Activated naive CD4-positive, alpha-beta T cell (primary cell): ENCODE results near the gene PIGS.
"Not testable (repeated sequence)": the region's sequence is repeated elsewhere in the genome, so short reads cannot be mapped to it uniquely, and the experiment has no call there.

ENCODE experiments used
- DNase-seq, 4 experiments: peaks; one replicate each; lab custom pipeline; 2025; lab: John Stamatoyannopoulos, UW

The PIGS gene

GRCh38 chr17:28529013-28529400 is 42.3 kb downstream of the PIGS start:
- no peak for DNase-seq

- DNase-seq = no peak
Observed at GRCh38 chr17:28528327-28529012, 42.9 kb downstream of the PIGS start.

- no peak for DNase-seq
Observed at GRCh38 chr17:28527859-28528258, 43.5 kb downstream of the PIGS start.

- no peak for DNase-seq
Observed at GRCh38 chr17:28527181-28527681, 44.1 kb downstream of the PIGS start.

GRCh38 chr17:28526381-28526780 is 44.9 kb downstream of the PIGS start:
- DNase-seq = no peak

- no peak for DNase-seq
Observed at GRCh38 chr17:28524476-28525424, 46.6 kb downstream of the PIGS start.

GRCh38 chr17:28523876-28524275 is 47.4 kb downstream of the PIGS start:
- no peak for DNase-seq

GRCh38 chr17:28523186-28523585 is 48.1 kb downstream of the PIGS start:
- DNase-seq = no peak

- not testable (repeated sequence) for DNase-seq
Observed at GRCh38 chr17:28522281-28522680, 49.0 kb downstream of the PIGS start.

- no peak for DNase-seq
Observed at GRCh38 chr17:28521311-28522085, 49.8 kb downstream of the PIGS start.

- no peak for DNase-seq
Observed at GRCh38 chr17:28520687-28521086, 50.6 kb downstream of the PIGS start.

GRCh38 chr17:28519236-28519635 is 52.1 kb downstream of the PIGS start:
- no peak for DNase-seq

- no peak for DNase-seq
Observed at GRCh38 chr17:28518578-28518977, 52.7 kb downstream of the PIGS start.

- no peak for DNase-seq
Observed at GRCh38 chr17:28518132-28518531, 53.2 kb downstream of the PIGS start.

- no peak for DNase-seq
Observed at GRCh38 chr17:28515518-28515917, 55.8 kb downstream of the PIGS start.

- no peak for DNase-seq
Observed at GRCh38 chr17:28514561-28515002, 56.7 kb downstream of the PIGS start.

GRCh38 chr17:28513476-28513875 is 57.8 kb downstream of the PIGS start:
- DNase-seq = no peak

GRCh38 chr17:28511858-28512461 is 59.4 kb downstream of the PIGS start:
- no peak for DNase-seq

GRCh38 chr17:28509789-28510188 is 61.5 kb downstream of the PIGS start:
- no peak for DNase-seq

GRCh38 chr17:28508211-28508724 is 63.1 kb downstream of the PIGS start:
- no peak for DNase-seq

- DNase-seq = no peak
Observed at GRCh38 chr17:28507567-28508203, 63.6 kb downstream of the PIGS start.
